NCI-H2107 treated with DMSO at 0.1 percent for 48 hours (cell line): ENCODE measurements around the gene ATG16L2.
"Not testable (repeated sequence)": the region's sequence is repeated elsewhere in the genome, so short reads cannot be mapped to it uniquely, and the experiment has no call there.

Experiments
- DNase-seq: peaks from one replicate; lab custom pipeline; 2025; ENCODE audit not compliant: unreplicated experiment; lab: John Stamatoyannopoulos, UW

The ATG16L2 gene

DNA sequence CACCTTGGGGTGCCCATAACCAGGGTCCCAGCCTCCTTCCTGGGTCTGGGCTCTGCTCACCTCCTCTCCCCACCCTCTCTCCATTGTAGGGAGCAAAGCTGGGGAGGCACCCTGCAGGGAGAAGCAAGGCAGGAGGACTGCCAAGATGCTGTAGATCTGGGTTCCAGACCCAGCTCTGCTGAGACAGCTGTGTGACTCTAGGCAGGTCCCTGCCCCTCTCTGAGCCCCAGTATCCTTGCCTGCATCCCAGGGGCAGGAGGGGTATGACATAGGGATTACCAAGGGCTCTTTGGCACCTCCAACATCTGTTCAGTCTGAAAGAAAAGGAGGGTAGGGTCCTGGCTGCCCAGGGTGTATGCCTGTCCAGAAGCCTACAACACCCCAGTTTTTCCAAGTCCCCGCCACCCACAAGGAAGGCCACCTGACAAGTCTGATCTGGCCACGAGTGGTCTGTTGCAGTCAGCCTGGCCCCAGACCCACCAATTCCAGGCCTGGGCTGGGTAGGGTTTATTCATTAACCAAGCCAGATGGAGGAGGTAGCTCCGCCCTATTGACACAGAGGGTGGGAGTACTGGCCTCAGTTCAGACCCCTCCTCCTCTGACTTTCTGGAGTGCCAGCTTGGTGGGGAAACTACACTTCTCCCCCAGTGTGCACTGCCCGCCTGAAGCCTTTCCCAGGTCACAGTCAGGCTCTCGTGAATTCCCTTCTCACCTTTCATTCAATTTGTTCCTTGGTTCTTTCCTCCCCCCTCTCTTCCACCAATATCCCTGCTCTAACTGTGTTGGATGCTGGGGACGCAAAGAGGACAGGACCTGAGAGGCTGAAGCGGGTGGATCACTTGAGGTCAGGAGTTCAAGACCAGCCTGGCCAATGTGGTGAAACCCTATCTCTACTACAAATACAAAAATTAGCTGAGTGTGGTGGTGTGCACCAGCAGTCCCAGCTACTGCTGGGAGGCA lies 35.4 kb upstream of the ATG16L2 start:
- no peak for DNase-seq

DNA sequence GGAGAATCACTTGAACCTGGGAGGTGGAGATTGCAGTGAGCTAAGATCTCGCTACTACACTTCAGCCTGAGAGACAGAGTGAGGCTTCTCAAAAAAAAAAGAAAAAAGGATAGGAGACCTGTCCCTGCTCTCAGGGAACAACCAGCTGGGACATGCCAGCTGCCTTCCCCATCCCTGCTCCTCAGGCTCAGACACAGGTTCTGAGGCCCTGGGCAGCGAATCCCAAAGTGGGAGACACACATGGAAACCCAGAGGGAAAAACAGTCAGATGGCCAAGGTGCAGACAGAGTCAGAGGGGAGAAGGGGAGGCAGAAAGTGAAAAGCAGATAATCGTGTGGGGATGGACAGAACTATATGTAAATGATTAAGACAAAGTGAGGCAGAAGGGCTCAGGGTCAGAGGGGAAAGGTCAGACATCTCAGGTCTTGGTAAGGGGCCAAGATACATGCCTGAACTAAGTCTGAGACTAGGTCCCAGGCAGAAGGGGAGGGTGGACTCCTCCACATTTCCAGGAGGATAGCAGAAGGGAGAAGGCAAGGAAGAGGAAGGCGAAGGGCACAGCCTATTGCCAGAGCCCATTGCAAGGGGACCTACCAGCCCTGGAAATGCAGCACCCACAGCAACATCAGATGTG lies 34.6 kb upstream of the ATG16L2 start:
- no peak for DNase-seq

DNA sequence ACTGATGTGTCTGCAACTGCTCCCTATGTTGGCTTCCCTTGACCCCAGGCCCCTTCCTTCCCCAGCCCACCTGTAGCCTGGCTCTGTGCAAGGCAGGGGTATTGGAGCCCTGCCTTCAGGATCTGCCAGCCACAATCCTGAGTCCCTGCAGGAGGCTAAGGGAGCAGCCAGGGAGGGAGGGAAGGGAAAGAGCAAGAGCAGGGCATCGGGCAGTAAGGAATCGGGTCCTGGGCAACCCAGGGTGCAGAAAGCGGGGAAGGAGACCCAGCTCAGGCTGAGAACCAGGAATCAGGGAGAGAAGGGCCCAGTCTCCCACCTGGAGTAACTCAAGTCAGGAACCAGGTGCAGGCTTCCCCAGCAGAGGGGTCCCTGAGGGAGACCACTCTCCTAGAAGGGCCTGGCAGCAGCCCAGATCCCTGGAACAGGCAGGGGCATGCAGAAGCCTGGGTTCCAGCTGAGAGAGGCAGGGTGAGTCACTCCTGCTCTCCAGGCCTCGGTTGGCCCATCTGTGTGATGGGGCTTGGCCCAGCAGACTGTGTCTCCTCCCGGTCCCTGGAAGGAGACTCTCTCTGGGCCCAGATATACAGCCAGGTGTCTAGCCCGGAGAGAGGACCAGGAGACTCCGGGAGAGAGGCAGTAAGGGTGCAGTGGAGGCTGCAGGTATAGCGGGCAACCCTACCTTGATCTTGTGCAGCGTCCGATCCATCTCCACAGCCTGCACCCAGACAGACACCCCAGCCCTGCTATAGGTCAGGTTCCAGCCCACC lies 33.7 kb upstream of the ATG16L2 start:
- no peak for DNase-seq

DNA sequence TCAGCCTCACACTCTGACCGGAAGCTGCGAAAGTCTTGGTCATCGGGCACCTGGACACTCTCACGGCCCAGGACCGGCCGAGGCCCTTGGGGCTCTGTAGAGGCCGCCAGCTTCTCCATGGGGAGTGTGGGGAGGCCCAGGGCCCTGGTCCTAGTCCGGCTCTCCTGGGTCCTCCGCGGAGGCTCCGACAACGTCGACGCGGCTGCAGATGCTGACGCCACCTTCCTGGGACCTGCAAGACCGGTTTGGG lies 33.2 kb upstream of the ATG16L2 start:
- DNase-seq = no peak

DNA sequence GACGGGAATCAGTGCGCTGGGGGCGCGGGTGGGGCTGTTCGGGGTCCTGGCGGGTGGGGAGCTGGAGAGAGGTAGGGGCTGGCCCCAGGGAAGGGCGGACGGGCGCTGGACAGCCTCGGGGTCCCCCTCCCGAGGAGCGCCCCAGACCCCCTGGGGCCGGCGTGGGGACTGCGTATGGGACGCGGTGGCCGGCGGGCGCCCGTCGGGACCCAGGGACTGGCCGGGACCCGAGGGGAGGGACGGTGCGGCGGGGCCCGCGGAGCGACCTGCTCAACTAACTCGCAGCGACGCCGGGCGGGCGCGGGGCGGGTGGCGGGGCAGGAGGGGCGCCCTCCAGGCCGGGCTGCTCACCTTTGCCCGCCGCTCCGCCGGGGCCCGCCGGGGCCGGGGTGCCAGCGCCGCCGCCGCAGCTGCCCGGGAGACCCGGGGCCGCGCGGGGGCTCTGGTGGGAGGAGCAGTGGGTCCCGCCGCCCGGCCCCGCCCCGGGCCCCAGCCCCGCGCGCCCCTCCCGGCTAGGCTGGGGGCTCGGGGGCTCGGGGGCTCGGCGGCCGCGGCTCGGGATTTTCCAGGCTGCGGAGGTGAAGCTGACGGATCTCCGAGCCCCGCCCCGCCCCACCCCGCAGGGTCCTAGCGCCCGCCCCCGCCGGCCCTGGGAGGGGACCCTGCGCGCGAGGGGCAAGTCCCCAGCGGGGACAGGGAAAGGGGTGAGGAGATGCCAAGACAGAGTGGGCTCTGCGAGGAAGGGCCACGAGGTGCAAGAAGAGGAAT lies 32.7 kb upstream of the ATG16L2 start:
- DNase-seq = no peak

DNA sequence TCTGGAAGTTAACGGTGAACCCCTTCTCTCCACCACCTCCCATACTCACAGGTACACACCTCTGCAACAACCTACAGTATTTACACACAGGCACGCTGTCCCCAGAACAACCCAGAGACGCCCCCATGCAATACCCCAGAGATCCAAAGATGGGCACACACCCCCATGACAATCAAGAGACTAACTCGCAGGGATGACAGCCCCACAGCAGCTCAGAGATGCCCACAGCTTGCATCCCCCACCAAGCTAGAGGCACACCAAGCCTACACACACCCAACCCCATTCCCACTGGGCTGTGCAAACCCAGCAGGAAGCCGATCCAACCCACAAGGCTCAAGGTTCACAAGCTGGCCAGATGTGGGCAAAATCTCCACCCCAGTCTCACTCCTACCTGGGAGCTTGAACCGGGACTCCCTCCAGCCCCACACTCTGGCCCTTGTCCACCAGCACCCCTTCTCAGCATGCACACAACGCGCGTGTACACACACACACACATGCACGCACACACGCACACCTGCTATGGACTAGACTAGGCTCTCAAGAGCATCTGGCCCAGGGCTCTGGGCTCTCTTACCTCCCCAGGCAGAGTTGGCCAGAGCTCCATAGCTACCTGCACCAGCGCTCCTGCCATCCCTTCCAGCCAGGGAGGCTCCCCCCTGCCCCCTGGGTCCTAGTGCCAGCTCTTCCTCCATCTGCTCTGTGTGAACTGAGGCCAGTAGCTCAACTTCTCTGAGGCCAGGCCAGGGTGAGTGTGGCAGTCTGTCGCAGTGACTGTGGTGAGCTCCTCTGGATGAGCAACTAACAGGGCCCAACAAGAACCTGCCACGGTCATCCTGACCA lies 31.9 kb upstream of the ATG16L2 start:
- DNase-seq = no peak

DNA sequence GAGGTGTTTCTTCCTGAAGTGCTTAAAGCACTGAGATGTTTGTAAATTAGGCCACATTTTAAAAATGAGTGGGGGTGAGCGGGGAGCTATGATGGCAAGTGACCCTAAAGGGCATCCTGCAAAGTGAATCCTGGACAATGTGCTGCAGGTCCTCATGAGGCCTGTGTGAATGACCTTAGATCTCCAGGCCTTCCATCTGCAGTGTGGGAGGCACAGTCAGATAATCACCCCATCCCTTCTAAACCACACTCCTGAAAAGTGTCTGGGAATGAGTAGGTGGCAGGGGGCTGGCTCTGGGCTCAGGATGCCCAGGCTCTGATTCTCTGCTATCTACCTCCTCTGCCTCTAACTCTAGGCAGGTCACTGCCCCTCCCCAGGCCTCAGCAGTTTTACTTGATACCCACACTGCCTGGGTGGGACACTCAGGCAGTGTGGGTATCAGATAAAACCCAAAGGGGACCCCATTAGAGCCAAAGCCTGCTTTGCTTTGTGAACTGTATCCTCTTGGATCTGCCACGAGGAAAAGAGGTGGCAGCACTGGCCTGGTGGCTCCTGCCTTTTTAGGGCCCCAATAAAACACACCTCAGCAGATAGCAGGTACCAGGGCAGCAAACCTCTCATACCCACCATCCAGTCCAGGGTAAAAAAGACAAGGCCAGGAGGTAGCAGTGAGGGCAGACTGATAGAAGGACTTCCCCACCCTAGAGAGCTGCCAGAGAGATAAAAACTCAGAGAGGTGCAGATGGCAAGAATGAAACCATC lies 30.9 kb upstream of the ATG16L2 start:
- DNase-seq = no peak

DNA sequence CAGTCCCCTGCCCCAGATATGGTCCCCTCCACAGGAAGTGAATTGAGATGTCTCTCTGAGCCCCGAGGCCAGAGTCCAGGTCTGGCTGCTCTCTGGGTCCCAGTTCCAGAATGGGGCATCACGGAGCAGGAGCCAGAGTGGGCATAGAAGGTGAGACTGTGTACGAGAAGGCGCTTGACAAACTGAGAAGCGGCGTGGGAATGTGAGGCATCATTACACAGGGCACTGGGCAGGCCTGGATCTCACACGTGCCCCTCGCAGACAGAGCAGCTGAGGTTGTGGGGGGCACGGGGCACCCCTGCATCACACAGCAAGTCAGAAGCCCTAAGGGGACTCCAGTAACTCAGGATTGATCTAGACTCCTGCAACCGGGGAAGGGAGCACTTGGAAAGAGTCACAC lies 29.5 kb upstream of the ATG16L2 start:
- DNase-seq = no peak

DNA sequence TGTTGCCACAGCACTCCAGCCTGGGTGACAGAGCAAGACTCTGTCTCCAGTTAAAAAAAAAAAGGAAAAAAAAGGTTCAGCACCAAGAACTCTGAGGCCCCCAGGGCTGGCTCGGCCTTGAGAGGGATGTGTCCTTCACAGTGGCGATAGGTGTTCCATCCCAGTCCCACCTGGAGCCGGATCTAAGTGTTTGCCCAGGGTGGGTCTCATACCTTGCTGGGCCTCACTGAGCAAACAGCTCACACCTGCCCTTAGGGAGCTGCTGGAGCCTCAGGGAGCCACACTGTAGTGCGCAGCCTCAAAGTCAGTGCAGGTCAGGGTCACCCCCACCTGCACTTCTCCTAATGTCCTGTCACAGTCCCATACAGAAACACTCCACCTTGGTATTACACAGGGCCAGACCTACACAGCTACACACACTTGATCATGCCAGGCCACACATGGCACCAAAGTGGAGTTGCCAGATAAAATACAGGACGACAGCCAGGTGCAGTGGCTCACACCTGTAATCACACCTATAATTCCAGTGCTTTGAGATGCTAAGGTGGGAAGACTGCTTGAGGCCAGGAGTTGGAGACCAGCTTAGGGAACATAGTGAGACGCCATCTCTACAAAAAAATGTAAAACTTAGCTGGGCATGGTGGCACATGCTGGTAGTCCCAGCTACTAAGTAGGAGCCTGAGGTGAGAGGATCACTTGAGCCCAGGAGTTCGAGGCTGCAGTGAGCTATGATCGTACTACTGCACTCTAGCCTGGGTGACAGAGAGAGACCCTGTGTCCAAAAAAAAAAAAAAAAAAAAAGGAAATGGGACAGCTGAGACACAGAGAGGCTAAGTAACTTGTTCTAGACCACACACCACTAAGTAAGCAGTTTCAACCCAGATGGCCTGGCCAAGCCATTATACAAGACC lies 27.7 kb upstream of the ATG16L2 start:
- DNase-seq = no peak

DNA sequence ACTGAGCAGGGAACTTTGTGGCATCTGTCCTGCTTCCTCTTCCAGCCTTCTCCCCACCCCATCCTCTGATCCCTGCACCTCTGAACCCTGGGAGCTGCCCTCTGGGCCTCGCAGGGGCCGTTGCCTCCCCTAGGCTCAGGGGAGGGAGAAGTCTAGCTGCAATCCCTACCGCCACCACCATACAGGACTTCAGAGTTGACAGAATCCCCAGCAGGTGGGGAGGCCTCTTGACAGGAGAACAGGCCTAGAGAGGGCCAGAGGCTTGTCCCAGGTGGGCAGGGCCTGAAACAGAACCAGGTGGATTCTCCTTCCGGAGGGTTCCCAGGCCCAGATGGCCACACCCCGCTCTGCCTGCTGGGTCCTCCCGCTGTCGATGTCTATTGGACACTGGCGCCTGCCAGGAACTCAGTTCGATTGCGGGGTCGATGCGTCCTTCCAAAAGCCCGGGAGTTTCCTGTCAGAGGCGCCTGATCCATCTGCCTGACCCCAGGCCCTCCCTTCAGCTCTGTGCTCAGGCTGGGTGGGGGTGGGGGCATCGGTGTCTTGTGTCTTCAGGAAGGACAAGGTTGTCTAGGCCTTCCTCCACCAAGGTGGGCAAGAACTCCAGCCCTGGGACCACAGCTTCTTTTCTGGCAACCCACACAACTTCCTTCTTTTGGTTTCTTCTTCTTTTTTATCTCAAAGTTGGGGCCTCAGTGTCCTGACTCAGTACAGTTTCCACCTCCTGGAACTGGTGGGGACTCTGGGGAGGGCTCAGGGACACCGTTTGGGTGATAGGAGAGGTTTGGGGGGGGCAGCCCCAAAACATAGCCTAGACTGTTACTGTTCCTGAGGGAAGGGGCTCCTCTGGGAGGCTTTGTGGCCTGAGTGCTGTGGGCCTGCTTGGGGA lies 26.8 kb upstream of the ATG16L2 start:
- no peak for DNase-seq

DNA sequence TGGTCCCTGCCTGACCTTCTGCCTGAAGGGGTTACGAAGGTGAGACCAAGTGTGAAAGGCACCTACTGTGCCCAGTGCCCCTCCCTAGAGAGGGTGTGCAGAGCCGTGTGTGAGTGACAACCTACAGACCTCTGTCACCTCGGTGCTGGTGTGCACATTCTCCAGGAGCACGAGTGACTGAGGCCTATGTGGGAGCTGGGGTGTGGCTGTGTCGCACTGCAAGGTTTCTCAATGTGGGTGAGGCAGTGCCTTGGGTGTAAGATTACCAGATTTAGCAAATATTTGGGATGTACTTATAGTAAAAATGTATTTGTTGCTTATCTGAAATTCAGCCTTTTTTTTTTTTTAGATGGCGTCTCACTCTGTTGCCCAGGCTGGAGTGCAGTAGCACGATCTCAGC lies 26.0 kb upstream of the ATG16L2 start:
- no peak for DNase-seq

DNA sequence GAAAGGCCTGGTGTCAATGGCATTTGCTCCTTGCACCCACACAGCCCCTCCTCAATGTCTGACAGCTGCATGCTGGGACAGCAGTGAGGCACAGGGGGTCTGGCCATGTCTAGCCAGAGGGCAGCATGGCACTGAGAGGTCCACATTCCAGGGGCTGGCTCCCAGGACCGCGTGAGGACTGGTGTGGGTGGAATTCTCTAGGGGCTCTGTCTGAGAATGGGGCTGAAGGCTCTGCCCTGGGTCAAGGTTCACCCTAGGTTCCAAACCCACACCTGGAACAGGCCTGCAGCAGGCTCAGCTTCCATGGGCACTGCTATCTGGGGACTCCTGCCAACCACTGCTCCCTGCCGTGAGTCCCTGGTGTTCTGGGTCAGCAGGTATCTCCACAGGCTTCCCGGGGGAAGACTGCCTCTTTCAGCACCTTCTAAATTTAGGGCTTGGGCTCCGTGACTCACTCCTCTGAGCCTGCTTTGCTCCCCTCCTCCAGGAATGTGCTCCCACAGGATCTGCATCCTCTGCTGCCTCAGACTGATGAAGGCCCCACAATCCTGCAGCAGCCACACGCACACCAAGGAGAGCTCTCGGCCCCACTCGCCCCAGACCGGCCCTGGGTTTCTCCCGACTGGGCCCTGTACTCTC lies 24.6 kb upstream of the ATG16L2 start:
- no peak for DNase-seq

DNA sequence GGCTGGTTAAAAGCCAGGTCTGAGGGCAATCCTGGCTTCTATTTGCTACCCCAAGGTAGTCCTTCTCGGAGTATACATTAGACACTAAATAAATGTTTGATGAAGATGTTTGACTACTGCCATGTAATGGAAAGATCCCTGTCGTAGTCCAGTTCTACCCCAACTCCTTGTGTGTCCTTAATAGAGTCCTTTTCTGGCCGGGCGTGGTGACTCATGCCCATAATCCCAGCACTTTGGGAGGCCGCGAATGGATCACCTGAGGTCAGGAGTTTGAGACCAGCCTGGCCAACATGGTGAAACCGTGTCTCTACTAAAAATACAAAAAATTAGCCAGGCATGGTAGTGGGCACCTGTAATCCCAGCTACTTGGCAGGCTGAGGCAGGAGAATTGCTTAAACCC lies 23.0 kb upstream of the ATG16L2 start:
- not testable (repeated sequence) for DNase-seq

DNA sequence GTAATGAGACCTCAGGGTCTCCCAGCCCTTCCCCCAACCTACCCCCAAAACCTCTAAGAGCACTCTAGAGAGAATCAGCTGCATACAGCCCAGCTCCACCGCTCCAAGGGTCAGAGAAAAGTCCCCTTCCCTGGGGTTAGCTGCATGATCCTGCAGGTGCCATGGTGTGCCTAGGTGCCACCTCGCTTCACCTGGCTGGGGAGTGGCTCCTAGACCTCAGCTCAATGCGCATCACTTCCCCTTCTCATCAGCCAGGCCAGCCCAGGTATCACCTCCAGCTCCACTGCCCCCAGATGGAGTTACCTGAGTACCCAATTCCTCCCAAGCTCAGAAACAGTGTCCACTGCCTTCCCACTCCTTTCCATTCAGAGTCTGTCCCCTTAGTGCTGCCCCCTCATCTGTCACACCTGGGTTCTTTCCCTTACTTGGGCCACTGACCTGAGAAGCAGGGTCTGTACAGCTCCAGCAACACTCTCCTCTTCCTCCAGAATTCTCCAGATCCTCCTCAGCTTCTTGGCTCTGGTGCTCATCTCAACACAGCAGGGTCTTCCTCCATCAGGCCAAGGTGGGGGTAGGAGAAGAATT lies 21.7 kb upstream of the ATG16L2 start:
- DNase-seq = no peak

DNA sequence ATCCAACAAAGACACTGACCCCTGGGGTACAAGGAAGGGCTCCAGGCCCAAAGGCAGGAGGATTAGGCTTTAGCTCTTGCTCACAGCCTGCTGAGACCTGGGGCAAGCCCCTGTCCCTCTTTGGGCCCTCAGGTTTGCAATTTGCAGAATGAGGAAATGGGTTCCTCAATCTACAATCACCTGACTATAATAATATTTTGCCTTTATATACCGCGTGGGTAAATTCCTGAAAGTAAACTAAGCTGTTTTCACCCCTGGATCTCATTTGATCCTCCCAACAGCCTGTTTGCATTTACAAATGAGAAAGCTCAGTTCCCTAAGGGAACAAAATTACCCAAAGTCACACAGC lies 21.2 kb upstream of the ATG16L2 start:
- no peak for DNase-seq

DNA sequence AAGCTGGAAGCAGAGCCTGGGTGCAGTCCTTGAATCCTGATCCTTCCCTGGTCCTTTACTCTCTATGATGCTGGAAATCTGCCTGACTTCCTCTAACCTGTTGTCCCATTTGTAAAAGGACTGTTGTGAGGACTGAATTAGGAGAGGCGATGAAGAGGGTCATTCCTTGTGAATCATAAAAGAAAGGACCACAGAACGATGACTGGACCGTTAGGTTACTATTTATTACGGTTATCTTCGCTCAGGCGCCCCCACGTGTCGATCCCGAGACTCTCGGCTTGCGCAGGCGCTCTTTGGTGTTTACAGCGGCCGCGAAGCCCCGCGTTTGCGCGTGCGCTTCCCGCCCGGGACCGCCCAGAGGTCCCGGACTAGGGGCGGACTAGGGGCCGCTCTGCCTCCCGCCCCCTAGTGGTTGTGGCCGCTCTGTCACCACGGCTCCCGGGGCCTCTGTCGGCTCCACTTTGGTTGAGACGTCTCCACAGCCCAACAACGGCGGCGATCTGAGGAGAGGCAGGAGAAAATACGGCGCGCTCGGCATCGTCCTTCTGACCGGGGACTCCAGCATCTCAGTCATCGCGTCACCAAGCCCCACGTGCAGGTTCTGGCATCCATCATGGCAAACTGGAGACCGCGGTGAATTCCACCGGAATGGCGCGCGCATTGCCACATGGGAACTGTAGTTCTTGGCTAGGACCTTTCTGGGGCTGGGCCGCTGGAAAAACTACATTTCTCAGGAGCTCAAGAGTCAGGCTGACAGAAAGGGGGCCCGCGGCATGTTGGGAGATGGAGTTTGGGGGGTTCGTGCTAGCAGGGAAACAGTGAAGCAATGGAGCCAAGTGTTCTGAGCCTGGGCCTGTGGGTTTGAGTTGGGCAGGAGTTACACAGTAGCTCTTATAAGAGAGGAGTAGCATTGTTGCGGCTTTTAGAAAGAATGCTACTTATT lies 20.5 kb upstream of the ATG16L2 start, which contains the start of gene STARD10:
TSS of gene STARD10 (minus strand) at position 623 of the 943 bp plus-strand sequence. CDS start 12,866 bp downstream, outside the sequence.
- peak; percentile 94 for DNase-seq
